HG02852 (cell line): ENCODE data around the gene PRRC2A.

Experiments
- ATAC-seq: cut with Tn5 transposase; IDR thresholded peaks from one replicate; pipeline ENCODE4 v1.9.1; 2021; ENCODE audit warnings: mild to moderate bottlenecking, moderate library complexity; ENCODE audit not compliant: unreplicated experiment

The PRRC2A gene

DNA sequence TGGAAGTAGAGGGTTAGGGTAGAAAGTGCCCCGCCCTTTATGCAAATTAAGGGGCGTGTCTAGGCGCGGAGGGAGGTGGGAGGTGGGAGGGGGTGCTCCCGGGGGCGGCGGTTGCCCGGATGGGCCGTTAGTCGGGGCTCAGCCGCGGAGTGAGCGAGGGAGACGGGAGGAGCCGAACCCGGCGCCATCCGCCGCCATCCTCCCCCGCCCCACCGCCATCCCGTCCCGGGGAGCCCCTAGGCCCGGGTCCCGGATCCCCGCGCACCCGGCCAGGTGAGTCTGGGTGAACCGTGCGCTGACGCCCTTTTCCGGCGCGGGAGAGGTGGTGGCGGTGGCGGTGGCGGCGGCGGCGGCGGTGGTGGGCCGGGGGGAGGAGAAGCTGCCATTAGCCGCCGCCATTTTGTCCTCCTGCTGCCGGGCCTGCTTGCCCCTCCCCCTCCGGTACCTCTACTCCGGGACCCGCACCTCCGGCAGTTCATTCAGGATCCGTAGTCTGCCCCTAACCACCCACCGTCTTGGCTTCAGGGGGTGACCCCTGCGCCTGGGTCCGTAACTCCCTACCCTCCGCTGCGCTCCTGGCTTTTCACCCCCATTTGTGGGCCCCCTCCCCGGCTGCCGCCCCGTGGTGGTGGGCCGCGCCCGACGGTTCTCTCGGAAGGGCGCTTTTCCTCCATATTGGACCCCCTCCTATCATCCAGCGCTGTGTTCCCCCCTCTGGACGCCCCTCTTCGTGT is at the start of gene PRRC2A:
Gene PRRC2A (plus strand): TSS at position 130 of the 734 bp plus-strand sequence. CDS start 2,075 bp downstream, outside the sequence.
- peak; percentile 49 for ATAC-seq

DNA sequence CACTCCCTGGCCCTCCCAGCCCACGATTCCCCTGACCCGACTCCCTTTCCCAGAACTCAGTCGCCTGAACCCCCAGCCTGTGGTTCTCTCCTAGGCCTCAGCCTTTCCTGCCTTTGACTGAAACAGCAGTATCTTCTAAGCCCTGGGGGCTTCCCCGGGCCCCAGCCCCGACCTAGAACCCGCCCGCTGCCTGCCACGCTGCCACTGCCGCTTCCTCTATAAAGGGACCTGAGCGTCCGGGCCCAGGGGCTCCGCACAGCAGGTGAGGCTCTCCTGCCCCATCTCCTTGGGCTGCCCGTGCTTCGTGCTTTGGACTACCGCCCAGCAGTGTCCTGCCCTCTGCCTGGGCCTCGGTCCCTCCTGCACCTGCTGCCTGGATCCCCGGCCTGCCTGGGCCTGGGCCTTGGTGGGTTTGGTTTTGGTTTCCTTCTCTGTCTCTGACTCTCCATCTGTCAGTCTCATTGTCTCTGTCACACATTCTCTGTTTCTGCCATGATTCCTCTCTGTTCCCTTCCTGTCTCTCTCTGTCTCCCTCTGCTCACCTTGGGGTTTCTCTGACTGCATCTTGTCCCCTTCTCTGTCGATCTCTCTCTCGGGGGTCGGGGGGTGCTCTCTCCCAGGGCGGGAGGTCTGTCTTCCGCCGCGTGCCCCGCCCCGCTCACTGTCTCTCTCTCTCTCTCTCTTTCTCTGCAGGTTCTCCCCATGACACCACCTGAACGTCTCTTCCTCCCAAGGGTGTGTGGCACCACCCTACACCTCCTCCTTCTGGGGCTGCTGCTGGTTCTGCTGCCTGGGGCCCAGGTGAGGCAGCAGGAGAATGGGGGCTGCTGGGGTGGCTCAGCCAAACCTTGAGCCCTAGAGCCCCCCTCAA is 48.2 kb upstream of the PRRC2A start, which contains the start of gene LTA:
Gene LTA (plus strand): TSS at position 249 of the 871 bp plus-strand sequence. CDS start 454 bp downstream, at position 703.
- ATAC-seq = no peak

DNA sequence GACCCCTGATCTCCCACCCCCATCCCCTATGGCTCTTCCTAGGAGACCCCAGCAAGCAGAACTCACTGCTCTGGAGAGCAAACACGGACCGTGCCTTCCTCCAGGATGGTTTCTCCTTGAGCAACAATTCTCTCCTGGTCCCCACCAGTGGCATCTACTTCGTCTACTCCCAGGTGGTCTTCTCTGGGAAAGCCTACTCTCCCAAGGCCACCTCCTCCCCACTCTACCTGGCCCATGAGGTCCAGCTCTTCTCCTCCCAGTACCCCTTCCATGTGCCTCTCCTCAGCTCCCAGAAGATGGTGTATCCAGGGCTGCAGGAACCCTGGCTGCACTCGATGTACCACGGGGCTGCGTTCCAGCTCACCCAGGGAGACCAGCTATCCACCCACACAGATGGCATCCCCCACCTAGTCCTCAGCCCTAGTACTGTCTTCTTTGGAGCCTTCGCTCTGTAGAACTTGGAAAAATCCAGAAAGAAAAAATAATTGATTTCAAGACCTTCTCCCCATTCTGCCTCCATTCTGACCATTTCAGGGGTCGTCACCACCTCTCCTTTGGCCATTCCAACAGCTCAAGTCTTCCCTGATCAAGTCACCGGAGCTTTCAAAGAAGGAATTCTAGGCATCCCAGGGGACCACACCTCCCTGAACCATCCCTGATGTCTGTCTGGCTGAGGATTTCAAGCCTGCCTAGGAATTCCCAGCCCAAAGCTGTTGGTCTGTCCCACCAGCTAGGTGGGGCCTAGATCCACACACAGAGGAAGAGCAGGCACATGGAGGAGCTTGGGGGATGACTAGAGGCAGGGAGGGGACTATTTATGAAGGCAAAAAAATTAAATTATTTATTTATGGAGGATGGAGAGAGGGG is 47.0 kb upstream of the PRRC2A start:
- ATAC-seq = no peak

DNA sequence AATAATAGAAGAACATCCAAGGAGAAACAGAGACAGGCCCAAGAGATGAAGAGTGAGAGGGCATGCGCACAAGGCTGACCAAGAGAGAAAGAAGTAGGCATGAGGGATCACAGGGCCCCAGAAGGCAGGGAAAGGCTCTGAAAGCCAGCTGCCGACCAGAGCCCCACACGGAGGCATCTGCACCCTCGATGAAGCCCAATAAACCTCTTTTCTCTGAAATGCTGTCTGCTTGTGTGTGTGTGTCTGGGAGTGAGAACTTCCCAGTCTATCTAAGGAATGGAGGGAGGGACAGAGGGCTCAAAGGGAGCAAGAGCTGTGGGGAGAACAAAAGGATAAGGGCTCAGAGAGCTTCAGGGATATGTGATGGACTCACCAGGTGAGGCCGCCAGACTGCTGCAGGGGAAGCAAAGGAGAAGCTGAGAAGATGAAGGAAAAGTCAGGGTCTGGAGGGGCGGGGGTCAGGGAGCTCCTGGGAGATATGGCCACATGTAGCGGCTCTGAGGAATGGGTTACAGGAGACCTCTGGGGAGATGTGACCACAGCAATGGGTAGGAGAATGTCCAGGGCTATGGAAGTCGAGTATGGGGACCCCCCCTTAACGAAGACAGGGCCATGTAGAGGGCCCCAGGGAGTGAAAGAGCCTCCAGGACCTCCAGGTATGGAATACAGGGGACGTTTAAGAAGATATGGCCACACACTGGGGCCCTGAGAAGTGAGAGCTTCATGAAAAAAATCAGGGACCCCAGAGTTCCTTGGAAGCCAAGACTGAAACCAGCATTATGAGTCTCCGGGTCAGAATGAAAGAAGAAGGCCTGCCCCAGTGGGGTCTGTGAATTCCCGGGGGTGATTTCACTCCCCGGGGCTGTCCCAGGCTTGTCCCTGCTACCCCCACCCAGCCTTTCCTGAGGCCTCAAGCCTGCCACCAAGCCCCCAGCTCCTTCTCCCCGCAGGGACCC is 46.1 kb upstream of the PRRC2A start:
- ATAC-seq = no peak

DNA sequence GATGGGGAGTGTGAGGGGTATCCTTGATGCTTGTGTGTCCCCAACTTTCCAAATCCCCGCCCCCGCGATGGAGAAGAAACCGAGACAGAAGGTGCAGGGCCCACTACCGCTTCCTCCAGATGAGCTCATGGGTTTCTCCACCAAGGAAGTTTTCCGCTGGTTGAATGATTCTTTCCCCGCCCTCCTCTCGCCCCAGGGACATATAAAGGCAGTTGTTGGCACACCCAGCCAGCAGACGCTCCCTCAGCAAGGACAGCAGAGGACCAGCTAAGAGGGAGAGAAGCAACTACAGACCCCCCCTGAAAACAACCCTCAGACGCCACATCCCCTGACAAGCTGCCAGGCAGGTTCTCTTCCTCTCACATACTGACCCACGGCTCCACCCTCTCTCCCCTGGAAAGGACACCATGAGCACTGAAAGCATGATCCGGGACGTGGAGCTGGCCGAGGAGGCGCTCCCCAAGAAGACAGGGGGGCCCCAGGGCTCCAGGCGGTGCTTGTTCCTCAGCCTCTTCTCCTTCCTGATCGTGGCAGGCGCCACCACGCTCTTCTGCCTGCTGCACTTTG is 45.1 kb upstream of the PRRC2A start, which contains the start of gene TNF:
Gene TNF (plus strand): TSS at position 231 of the 567 bp plus-strand sequence. CDS start 177 bp downstream, at position 408.
- ATAC-seq = no peak

DNA sequence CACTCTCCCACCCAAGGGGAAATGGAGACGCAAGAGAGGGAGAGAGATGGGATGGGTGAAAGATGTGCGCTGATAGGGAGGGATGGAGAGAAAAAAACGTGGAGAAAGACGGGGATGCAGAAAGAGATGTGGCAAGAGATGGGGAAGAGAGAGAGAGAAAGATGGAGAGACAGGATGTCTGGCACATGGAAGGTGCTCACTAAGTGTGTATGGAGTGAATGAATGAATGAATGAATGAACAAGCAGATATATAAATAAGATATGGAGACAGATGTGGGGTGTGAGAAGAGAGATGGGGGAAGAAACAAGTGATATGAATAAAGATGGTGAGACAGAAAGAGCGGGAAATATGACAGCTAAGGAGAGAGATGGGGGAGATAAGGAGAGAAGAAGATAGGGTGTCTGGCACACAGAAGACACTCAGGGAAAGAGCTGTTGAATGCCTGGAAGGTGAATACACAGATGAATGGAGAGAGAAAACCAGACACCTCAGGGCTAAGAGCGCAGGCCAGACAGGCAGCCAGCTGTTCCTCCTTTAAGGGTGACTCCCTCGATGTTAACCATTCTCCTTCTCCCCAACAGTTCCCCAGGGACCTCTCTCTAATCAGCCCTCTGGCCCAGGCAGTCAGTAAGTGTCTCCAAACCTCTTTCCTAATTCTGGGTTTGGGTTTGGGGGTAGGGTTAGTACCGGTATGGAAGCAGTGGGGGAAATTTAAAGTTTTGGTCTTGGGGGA is 44.4 kb upstream of the PRRC2A start:
- ATAC-seq = no peak

DNA sequence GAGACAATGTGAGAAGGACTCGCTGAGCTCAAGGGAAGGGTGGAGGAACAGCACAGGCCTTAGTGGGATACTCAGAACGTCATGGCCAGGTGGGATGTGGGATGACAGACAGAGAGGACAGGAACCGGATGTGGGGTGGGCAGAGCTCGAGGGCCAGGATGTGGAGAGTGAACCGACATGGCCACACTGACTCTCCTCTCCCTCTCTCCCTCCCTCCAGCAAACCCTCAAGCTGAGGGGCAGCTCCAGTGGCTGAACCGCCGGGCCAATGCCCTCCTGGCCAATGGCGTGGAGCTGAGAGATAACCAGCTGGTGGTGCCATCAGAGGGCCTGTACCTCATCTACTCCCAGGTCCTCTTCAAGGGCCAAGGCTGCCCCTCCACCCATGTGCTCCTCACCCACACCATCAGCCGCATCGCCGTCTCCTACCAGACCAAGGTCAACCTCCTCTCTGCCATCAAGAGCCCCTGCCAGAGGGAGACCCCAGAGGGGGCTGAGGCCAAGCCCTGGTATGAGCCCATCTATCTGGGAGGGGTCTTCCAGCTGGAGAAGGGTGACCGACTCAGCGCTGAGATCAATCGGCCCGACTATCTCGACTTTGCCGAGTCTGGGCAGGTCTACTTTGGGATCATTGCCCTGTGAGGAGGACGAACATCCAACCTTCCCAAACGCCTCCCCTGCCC is 43.5 kb upstream of the PRRC2A start:
- ATAC-seq = no peak

DNA sequence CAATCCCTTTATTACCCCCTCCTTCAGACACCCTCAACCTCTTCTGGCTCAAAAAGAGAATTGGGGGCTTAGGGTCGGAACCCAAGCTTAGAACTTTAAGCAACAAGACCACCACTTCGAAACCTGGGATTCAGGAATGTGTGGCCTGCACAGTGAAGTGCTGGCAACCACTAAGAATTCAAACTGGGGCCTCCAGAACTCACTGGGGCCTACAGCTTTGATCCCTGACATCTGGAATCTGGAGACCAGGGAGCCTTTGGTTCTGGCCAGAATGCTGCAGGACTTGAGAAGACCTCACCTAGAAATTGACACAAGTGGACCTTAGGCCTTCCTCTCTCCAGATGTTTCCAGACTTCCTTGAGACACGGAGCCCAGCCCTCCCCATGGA is 42.9 kb upstream of the PRRC2A start:
- no peak for ATAC-seq

DNA sequence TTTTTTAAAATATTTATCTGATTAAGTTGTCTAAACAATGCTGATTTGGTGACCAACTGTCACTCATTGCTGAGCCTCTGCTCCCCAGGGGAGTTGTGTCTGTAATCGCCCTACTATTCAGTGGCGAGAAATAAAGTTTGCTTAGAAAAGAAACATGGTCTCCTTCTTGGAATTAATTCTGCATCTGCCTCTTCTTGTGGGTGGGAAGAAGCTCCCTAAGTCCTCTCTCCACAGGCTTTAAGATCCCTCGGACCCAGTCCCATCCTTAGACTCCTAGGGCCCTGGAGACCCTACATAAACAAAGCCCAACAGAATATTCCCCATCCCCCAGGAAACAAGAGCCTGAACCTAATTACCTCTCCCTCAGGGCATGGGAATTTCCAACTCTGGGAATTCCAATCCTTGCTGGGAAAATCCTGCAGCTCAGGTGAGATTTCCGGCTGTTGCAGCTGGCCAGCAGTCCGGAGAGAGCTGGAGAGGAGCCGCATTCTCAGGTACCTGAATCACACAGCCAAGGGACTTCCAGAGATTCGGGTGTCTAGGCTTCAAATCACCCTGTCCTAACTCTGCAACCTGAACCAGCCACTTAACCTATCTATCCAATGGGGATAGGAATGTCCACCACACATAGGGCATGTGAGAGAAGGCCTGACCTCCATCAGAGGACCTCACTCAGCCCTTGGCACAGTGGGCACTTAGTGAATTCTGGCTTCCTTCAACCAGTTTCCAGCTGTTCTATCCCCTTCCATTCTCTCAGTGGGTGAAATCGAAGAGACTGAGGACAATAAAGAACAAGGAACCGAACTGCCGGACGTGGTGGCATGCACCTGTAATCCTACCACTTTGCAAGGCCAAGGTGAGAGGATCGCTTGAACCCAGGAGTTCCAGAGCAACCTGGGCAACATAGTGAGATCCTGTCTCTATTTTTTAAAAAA is 42.1 kb upstream of the PRRC2A start:
- ATAC-seq = no peak

DNA sequence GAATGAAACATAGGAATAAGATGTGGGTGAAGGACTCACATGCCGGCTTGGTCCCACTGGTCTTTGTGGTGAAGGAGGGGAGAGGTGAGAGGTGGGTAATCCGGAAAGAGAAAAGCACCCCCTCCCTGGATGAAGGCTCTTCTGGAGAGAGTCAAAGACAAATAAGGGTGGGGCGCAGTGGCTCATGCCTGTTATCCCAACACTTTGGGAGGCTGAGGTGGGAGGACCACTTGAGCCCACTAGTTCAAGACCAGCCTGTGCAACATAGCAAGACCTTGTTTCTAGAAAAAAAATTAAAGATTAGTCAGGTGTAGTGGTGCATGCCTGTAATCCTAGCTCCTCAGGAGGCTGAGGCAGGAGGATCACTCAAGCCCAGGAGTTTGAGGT is 41.4 kb upstream of the PRRC2A start:
- ATAC-seq = no peak

DNA sequence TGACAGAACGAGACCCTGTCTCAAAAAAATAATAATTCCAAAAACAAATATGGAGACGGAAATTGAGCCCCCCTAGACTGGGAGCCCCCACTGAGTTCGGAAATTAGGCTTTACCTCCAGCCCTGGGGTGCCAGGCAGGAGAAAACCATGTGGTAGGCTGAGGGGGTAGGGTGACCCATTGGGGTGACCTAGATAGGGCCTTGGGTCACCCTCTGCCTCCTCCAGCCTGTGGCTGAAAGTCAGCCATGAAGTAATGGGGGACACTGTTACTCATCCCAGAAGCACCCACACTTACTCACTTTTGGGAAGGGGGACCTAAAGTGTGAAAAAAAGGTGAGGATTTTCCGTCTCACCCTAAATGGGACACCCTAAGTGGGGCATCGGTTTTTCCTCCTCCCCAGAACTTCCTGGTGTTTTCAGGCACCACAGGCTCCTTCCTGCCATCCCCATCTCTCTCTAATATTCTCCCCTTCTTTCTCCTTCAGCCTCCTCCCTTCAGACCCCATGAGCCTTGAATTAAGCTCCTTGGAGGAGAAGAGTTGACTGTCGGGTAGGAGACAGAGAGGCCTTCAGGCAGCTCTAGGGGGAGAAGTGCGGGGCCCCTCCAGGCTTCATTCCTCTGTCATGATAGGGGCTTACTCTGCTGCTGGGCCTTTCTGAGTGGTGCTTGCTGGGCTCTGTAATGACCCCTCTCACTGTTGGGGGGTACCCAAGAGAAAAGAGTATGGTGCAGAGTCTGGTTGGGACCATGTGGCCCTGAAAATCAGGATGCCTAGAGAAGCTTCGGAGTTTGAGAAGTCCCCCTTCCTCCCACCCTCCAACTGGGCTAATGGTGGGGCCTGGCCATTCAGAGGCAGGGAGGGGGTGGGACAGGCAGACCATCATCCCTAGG is 40.7 kb upstream of the PRRC2A start:
- no peak for ATAC-seq

DNA sequence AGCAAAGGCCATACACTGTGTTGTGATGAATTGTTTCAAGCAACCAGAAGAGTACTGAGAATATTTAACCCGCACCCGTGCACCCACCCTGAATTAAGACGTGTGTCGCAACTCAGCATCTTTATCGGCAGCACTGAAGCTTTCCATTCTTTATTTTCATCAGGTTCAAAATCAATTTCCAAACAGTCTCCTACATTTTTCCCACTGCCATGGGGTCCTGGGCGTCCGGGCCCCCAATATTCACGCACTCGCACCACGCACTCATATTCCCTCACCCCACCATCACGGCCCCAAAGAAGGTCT is 40.1 kb upstream of the PRRC2A start:
- no peak for ATAC-seq

DNA sequence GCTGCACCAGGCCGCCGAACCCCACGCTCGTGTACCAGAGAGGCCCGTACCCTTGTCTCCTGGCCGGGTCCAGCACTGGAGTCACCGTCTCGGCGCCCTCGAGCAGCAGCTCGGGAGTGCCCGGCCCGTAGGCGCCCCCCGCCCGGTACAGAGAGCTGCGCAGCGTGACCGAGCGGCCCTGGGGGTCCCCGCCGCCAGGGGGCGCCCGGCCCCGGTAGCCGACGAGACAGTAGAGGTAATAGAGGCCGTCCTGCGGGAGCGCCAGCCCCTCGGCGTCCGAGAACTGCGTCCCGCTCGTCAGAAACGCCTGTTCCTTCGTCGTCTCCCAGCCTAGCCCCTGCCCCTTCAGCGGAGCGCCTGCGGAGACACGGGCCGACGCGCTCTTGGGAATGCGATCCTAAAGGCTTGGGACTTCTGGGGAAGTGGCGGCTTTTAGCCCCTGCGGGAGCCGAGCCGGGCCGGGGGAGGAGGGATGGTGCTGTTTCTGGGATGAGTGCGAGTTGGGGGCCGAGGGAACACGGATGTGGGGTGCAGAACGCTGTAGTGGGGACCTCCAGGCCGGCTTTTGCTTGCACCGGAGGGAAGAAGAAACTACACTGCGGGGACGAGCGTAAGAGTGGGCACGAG is 39.6 kb upstream of the PRRC2A start:
- peak; percentile 49 for ATAC-seq

DNA sequence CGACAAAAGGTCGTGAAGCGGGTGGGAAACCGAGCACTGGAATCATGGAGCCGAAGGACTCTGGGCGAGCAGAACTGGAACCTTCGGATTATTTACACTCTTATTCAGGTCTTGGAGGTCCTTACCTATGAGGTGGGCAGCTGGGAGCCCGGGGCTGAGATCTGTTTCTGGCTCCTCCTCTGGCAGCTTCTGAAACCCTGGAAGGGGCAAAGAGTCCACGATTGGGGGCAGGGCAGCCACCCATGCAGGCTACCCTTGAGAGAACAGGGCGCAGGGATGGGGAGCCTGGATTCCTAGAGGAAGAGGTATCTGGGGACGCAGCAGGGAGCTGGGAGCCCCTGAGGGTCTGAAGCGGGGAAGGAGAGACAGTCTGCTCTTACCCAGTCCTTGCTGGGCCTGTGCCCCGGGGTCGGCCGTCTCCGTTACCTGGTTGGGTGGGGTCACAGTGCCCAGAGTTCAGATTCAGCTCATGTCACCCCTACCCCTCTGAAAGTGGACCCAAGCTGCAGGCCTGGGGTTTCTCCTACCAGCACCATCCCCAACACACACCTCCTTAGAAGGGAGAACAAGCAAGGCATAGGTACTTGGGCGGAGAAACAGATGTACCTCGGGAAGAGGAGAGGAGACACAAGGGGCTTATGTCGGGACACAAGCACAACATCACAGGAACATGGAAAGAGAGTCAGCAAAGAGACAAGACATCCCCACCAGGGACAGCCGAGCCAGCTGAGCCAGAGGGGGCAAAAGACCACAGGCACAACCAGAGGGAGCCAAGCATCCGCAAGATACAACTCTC is 38.9 kb upstream of the PRRC2A start:
- no peak for ATAC-seq

DNA sequence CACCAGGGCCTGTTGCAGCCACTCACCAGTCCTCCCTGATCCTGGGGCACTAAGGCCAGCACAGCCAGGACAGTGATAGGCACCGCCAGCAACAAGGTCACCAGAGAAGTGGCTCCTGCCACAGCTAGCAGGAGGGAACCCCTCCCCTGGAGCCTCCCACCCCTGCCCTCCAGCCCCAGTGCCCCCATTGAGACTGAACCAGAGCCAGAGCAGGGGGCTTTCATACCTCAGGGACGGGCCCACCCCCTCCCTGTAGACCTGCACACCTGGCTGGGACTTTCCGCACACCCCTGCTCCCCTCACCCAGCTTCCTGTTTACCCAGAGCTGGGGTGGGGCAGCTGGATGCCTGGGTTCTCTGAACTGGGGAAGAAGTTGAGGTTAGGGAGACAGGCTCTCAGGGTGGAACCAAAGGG is 38.3 kb upstream of the PRRC2A start, which contains the start of gene LTB:
Gene LTB (minus strand): TSS at position 195 of the 414 bp plus-strand sequence. CDS start 7 bp downstream, at position 188.
- no peak for ATAC-seq
